Mesodermal cell (in vitro differentiated cells): ENCODE data around the gene DRC7.

Experiments
- H3K27ac ChIP-seq: 2 replicates; pipeline ENCODE4 v1.7.0; 2013; ENCODE audit warnings: mild to moderate bottlenecking, low read depth, low read length, moderate library complexity; ENCODE audit not compliant: severe bottlenecking
- H3K36me3 ChIP-seq: 2 replicates; pipeline ENCODE4 v1.7.1; 2013; ENCODE audit warnings: mild to moderate bottlenecking, low read length, moderate library complexity; ENCODE audit not compliant: control insufficient read depth, insufficient read depth
- H3K4me1 ChIP-seq: one replicate; pipeline ENCODE4 v1.7.1; 2013; ENCODE audit warnings: mild to moderate bottlenecking, low read length; ENCODE audit not compliant: insufficient read depth, control insufficient read depth, poor library complexity, severe bottlenecking
- H3K4me3 ChIP-seq: 2 replicates; pipeline ENCODE4 v1.7.0; 2013; ENCODE audit warnings: low read length, control low read depth, mild to moderate bottlenecking; ENCODE audit not compliant: insufficient read depth, poor library complexity, severe bottlenecking; ENCODE audit errors: extremely low read depth
- H3K9me3 ChIP-seq: 2 replicates; pipeline ENCODE4 v1.7.1; 2013; ENCODE audit warnings: mild to moderate bottlenecking, low read length, moderate library complexity; ENCODE audit not compliant: control insufficient read depth
- WGBS, 2 experiments: methylation state at CpG; one replicate each; pipeline ENCODE4 v1.1.5; 2013; ENCODE audit warnings: missing lambda C conversion rate in 2 of 2; ENCODE audit not compliant: insufficient coverage in 2 of 2; 5-methylcytosine and 5-hydroxymethylcytosine counted together

DRC7 gene

DNA sequence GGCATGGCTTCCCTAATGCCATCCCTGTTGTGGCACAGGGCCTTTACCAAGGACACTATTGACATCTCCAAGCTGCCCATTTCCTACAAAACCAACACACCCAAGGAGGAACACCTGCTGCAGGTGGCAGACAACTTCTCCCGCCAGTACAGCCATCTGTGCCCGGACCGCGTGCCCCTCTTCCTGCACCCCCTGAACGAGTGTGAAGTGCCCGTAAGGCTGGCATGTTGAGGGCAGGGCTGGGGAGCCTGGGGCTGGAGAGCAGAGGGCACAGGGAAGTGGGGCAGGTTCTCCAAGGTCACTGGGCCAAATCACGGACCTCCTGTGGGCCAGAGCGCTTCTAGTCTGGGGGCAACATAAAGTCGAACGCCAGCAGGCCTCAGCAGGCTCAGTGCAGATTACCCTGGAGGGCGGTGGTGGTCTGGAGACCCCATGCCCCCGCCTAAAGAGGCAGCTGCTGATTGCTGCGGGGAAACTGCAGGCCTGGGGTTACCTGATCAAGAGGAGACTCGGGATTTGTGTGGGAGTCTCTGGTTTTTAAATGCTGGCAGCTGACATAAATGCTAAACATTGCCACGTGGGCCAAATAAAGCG is 4.3 kb downstream of the DRC7 start:
- Histone ChIP-seq H3K9me3 (no peaks in the 10 kb centered on the region), H3K4me3 (no peak overlapping the region), H3K36me3 (no peaks in the 10 kb centered on the region), H3K27ac (no peak overlapping the region), H3K4me1 (peaks cover 3% of the 10 kb centered on the region)
- 90 to 91% methylated on average over 10 to 15 of the region's 16 CpGs for WGBS, 2 experiments

DNA sequence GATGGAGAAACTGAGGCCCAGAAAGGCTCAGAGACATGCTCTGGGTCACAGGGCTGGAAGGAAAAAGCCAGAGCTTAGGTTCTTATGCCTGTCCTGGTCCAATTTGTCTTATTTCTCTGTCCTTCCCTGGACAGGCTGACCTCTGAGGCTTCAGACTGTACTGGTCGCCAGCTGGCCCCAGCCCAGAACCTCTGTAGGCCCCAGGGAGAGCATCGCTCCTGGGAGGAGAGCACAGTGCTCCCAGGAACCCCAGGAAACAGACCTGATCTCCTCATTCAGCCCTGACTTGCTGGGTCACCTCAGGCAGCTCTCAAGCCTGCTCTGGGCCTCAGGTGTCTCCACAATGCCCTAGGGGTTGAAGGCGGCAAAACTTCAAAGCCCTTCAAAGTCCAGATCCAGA is 4.9 kb downstream of the DRC7 start:
- Histone ChIP-seq H3K4me1 (peaks cover 3% of the 10 kb centered on the region), H3K36me3 (no peaks in the 10 kb centered on the region), H3K4me3 (no peak overlapping the region), H3K9me3 (no peaks in the 10 kb centered on the region), H3K27ac (no peak overlapping the region)
- 91 to 100% methylated on average over 3 of the region's 3 CpGs for WGBS, 2 experiments

DNA sequence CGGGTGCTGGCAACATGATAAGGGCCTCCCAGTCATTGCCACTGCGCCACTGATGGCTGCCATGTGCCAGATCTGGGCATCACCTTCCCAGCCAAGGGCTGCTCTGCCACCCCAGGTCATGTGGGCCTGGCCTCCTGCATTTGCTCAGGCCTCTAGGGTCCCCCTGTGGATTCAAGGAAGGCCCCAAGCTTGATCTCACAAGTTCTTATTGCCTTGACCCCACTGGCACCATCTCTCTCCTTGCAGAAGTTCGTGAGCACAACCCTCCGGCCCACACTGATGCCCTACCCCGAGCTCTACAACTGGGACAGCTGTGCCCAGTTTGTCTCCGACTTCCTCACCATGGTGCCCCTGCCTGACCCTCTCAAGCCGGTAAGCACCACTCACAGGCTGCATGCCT is 5.3 kb downstream of the DRC7 start:
- Histone ChIP-seq H3K36me3 (no peaks in the 10 kb centered on the region), H3K4me1 (peaks cover 3% of the 10 kb centered on the region), H3K9me3 (no peaks in the 10 kb centered on the region), H3K27ac (no peak overlapping the region), H3K4me3 (no peak overlapping the region)
- 93 to 95% methylated on average over 7 of the region's 7 CpGs for whole genome bisulfite sequencing, 2 experiments

DNA sequence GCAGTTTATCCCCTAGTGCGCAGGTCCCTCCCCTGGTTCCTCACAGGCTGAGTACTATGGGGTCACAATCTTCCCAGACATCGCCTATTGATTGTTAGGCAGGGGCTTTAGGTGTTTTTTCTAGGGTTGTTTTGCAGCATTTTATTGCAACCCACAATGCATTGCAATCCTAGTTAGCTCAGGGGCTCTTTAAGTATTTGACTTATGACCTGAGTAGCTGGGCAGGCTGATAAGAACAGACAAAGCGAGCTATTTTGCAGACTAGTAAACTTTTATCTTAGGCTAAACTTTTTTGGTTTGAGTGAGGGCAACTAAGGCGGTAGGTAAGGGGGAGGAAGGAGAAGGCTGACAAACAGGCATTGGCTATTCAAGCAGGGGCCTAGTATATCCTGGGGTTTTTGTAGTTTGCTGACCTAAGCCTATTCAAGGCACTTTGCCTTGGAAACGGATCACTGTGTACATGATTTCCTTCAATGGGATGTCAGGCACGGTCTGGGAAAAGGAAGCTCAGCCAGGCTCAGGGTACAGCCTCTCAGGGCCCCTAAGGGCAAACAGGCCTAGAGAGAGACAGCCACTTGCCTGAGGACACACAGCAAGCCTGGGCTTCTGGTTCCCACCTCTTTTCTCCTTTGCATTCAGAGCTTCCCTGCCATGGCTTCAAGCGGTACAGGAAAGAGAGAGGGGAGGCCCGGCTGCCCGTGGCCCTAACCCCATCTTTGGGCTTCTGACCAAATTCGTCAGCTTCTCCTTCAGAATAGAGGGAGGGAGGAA is 6.4 kb downstream of the DRC7 start:
- no peaks in the 10 kb centered on the region for H3K9me3 ChIP-seq
- 76 to 82% methylated on average over 7 to 8 of the region's 10 CpGs for WGBS, 2 experiments
- H3K27ac ChIP-seq: peak overlapping the region; percentile 82
- no peaks in the 10 kb centered on the region for H3K36me3 ChIP-seq
- H3K4me3 ChIP-seq: no peak overlapping the region
- H3K4me1 ChIP-seq: peaks cover 3% of the 10 kb centered on the region

DNA sequence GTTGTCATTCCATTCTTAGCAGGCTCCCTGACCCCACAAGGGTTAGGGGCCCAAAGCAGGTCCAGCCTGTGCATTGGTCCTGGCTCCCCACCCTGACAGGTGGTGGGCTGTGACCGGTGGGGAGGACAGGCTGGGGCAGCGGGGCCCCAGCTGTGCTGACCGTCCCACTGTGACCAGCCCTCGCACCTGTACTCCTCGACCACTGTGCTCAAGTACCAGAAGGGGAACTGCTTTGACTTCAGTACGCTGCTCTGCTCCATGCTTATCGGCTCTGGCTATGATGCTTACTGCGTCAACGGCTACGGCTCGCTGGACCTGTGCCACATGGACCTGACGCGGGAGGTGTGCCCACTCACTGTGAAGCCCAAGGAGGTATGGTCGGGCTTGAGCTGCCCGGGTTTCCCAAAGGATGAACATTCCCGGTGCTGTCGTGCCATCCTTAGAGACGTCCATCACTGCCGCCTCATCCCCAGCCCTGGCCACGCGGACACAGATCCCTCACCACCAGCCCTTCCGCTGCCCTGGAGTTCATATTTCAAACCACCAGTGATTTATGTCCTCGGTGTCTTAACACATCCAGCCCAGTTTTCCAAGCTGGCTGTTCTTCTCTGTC is 7.3 kb downstream of the DRC7 start:
- H3K27ac ChIP-seq: peak overlapping the region; percentile 82
- WGBS, 2 experiments: 95 to 96% methylated on average over 20 to 23 of the region's 23 CpGs
- H3K4me3 ChIP-seq: no peak overlapping the region
- no peaks in the 10 kb centered on the region for H3K36me3 ChIP-seq
- H3K4me1 ChIP-seq: peaks cover 3% of the 10 kb centered on the region
- H3K9me3 ChIP-seq: no peaks in the 10 kb centered on the region

DNA sequence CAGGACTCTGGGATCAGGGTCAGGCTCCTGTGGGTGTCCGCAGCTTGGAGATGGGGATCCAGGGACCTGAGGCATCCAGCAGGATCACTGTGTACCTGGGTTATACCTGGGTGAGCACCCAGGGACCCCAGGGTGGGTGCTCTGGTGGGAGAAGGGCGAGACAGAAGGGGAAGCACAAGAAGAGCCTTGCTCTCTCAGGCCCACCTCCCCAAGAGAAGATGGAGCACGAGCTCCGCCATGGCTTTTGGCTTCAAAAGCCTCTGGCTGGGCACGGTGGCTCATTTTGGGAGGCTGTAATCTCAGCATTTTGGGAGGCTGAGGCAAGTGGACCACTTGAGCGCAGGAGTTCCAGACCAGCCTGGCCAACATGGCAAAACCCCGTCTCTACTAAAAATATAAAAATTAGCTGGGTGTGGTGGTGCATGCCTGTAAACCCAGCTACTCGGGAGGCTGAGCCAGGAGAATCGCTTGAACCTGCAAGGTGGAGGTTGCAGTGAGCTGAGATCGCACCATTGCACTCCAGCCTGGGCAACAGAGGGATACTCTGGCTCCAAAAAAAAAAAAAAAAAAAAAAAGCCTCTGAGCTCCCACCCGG is 8.9 kb downstream of the DRC7 start:
- Histone ChIP-seq H3K4me3 (no peak overlapping the region), H3K27ac (no peak overlapping the region), H3K36me3 (no peaks in the 10 kb centered on the region), H3K4me1 (peaks cover 3% of the 10 kb centered on the region), H3K9me3 (no peaks in the 10 kb centered on the region)
- WGBS, 2 experiments: 96 to 98% methylated on average over 8 of the region's 11 CpGs

DNA sequence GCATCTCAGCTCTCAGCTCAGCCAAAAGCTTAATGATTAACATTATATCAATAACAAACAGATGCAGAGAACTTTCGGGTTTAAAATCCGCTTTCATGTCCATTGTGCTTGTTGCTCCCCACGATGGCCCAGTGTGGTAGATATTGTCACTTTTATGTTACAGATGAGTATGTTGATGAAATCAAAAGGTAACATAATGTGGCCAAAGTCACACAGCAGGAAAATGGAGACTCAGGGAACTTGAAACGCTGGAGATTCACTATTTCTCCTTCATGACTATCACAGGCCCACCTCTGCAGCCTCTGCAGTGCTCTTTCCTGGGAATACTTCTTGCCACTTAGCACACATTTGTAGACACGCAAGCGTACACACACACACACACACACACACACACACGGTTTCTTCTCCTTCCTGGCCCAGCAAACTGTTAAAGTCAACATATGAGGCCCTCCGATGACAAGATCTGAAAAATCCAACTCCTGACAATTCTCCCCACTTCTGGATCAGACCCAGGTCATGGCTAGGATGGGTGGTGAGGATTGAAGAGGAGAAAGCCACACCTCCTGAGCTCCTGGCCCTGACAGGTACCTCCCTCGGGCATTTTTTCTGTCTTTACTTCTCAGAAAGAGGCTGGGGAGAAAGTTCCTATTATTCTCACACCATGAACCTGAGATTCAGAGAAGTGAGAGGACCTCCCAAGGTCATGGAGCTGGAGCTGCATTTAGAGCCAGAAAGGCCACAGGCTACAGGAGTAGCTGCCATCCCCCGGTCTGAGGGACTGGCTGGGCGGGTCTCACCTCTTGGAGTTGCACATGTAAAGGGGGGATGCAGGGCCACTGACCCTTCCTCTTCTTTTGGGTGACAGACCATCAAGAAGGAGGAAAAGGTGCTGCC is 9.7 kb downstream of the DRC7 start:
- no peak overlapping the region for H3K27ac ChIP-seq
- no peak overlapping the region for H3K4me3 ChIP-seq
- no peaks in the 10 kb centered on the region for H3K9me3 ChIP-seq
- 79 to 87% methylated on average over 7 to 8 of the region's 11 CpGs for WGBS, 2 experiments
- no peaks in the 10 kb centered on the region for H3K36me3 ChIP-seq
- H3K4me1 ChIP-seq: peaks cover 3% of the 10 kb centered on the region

DNA sequence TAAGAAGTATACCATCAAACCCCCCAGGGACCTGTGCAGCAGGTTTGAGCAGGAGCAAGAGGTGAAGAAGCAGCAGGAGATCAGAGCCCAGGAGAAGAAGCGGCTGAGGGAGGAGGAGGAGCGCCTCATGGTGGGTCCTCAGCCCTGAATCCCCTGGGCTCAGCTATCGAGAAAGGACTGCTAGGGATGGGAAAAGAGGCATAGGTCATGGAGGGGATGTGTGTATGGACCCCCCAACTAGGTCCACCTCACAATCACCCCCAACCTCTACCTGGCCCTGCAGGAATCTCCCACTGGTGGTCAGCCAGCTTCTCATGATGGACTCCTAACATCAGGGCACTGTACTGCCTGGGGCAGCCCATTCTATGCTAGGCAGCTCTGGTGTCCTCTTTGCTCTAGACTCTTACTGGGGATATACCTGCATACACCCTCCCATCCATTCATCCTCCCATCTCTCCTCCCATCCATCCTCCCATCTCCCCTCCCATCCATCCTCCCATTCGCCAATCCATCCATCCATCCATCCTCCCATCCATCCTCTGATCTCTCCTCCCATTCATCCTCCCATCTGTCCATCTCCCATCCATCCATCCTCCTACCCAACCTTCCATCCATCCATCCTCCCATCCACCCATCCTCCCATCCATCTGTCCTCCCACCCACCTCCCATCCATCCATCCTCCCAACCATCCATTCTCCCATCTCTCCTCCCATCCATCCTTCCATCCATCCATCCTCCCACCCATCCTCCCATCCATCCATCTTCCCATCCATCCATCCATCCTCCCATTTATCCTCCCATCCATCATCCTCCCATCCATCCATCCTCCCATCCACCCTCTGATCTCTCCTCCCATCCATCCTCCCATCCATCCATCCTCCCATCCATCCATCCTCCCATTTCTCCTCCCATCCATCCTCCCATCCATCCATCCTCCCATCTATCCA is 10.6 kb downstream of the DRC7 start:
- 88 to 100% methylated on average over 2 to 3 of the region's 4 CpGs for WGBS, 2 experiments
- Histone ChIP-seq H3K36me3 (no peaks in the 10 kb centered on the region), H3K27ac (no peak overlapping the region), H3K4me3 (no peak overlapping the region), H3K9me3 (no peaks in the 10 kb centered on the region), H3K4me1 (peaks cover 3% of the 10 kb centered on the region)

DNA sequence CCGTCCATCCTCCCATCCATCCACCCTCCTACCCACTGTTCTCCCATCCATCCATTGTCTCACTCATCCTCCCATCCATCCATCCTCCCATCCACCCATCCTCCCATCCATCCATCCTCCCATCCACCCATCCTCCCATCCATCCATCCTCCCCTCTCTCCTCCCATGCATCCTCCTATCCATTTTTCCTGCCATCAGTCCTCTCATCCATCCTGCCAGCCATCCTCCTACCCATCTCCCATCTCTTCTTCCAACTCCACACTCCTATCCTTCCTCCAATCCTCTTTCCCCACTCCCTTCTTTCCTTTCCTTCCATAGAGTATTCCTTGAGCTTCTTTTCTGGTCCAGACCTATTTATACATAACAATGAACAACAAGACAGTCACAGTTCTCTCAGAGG is 12.1 kb downstream of the DRC7 start:
- Histone ChIP-seq H3K27ac (no peak overlapping the region), H3K9me3 (no peaks in the 10 kb centered on the region), H3K4me3 (no peak overlapping the region), H3K4me1 (peaks cover 2% of the 10 kb centered on the region), H3K36me3 (no peaks in the 10 kb centered on the region)
- WGBS, 2 experiments: 73 to 80% methylated on average over 1 of the region's 1 CpG
